Heart left ventricle (tissue), 16 donors: ENCODE data around the gene GDPD3. TPM values are rescaled to one million over a fixed set of nuclear protein-coding genes. Genes with fewer than 3 reads are reported as not detected.
A peak's percentile ranks its signal among the peaks of the same experiment; 100 is the strongest.
"Not testable (repeated sequence)": the region's sequence is repeated elsewhere in the genome, so short reads cannot be mapped to it uniquely, and the experiment has no call there.

Experiments used
- ATAC-seq, 4 donors: fragments of 200-7000 bp; cut with Tn5 transposase; one replicate each; pipeline ENCODE4 v1.9.1; 2020 to 2022; ENCODE audit warnings: moderate library complexity in 4 of 4, mild to moderate bottlenecking in 3 of 4, moderate number of reproducible peaks in 1 of 4
- DNase-seq, 5 donors: peaks; one replicate each; pipeline ENCODE4 v3.0.0-alpha.2; 2020
- H3K27ac ChIP-seq, 12 donors: fragments of 200-600 bp; sonication (generic) in 4 of 12; one replicate each; pipeline versions ENCODE4 v1.5.0 to v1.8.0; 2016 to 2022; ENCODE audit warnings: mild to moderate bottlenecking in 2 of 12
- H3K27me3 ChIP-seq, 9 donors: fragments of 200-600 bp; sonication (generic) in 2 of 9; one replicate each; pipeline versions ENCODE4 v1.5.1 to v1.8.0; 2016 to 2022; ENCODE audit warnings: mild to moderate bottlenecking in 3 of 9
- H3K36me3 ChIP-seq, 9 donors: fragments of 200-600 bp; sonication (generic) in 2 of 9; one replicate each; pipeline versions ENCODE4 v1.5.0 to v1.8.0; 2018 to 2022; ENCODE audit warnings: mild to moderate bottlenecking in 2 of 9
- H3K4me1 ChIP-seq, 12 donors: fragments of 200-600 bp; sonication (generic) in 4 of 12; one replicate each; pipeline versions ENCODE4 v1.5.0 to v1.8.0; 2016 to 2022; ENCODE audit warnings: mild to moderate bottlenecking in 3 of 12
- H3K4me3 ChIP-seq, 12 donors: fragments of 200-600 bp; sonication (generic) in 4 of 12; one replicate each; pipeline versions ENCODE4 v1.5.0 to v1.8.0; 2017 to 2022; ENCODE audit warnings: mild to moderate bottlenecking in 9 of 12, moderate library complexity in 4 of 12
- H3K9me3 ChIP-seq, 12 donors: fragments of 200-600 bp; sonication (generic) in 4 of 12; one replicate each; pipeline versions ENCODE4 v1.5.0 to v1.8.0; 2016 to 2022; ENCODE audit warnings: mild to moderate bottlenecking in 1 of 12
- CTCF ChIP-seq, 12 donors: fragments of 200-600 bp; sonication (generic) in 4 of 12; IDR thresholded peaks; one replicate each; pipeline versions ENCODE4 v1.5.0 to v1.8.0; 2018 to 2022; ENCODE audit warnings: antibody characterized with exemption in 12 of 12, mild to moderate bottlenecking in 5 of 12
- POLR2A ChIP-seq, 2 donors: fragments of 450-650 bp; IDR thresholded peaks; one replicate each; pipeline ENCODE4 v1.6.1; 2017; ENCODE audit warnings: antibody characterized with exemption in 2 of 2, mild to moderate bottlenecking in 2 of 2, moderate library complexity in 2 of 2
- WGBS, 4 donors: extraction: QIAGEN DNeasy Blood & Tissue Kit in 2 of 4; methylation state at CpG; one replicate each; pipeline versions ENCODE4 v1.1.5 to v1.1.7; 2013 to 2018; 5-methylcytosine and 5-hydroxymethylcytosine counted together
- intact Hi-C, 10 donors: fragments of 100-400 bp; cut with DNase I; formaldehyde crosslinking; loops; one replicate each; pipeline versions ENCODE4 v1.11.1 to v1.14.2; 2022
- polyA plus RNA-seq, 2 donors: library from polyadenylated mRNA; stranded (reverse); fragments of 200-250 nt; gene quantifications; one replicate each; pipeline ENCODE4 v1.2.3, GENCODE V29; 2013
- total RNA-seq, 9 donors: library from RNA; depleted of rRNA in 2 of 9; stranded (reverse); fragments of >200 nt in 2 of 9; fragmentation: NEBNext Ultra II Directional in 3 of 9; extraction: Animal tissue kit (Norgen Biotek cat#: 25700) in 3 of 9; gene quantifications; one replicate each; pipeline versions ENCODE4 v1.1.0 to v1.2.4, GENCODE V29; 2016 to 2023
- donor health status: ischemic (EF 13 %, LVEDD 7.1; RV severe dilation, severe dysfunction).
- donor health status: healthy with polysubstance abuse.
- donor health status: DM: no; HTN: yes; CAD: no.
- donor health status: DM: no; HTN: no; CAD: no.
- donor health status: ischemic (EF 25% LVEDD 6.9; RV normal size, moderate dysfunction).
- donor health status: ischemic (EF 25% LVEDD 5.7; RV mildly dilated, moderate dysfunction).
- donor health status: healthy.
- donor health status: DM: yes; HTN: yes; CAD: no.
- donor health status: ischemic (EF 35%, LVEDD 5.7; RV mildly dilated, moderate dysfunction).
- donor health status: nonischemic (EF 11% LVEDD 7.7; RV severe dilation, severe dysfunction).
- donor health status: DM: yes; HTN: yes; CAD: no.
- donor health status: PGD.
- donor health status: ischemic (EF 29% LVEDD 5.4; RV normal size, mild dysfunction).
- donor health status: nonischemic (EF 23%, LVEDD 6.1; RV moderate dilation, normal function).

GDPD3 gene
- total and polyA plus RNA-seq, 11 donors = 0.36 to 5.3 (median 2.0) TPM

- H3K36me3 ChIP-seq = no peaks in the 10 kb centered on the region
- H3K27ac ChIP-seq = no peak overlapping the region
- TF ChIP-seq CTCF (IDR thresholded peaks at IDR 0.05) (no peak), POLR2A (IDR thresholded peaks at IDR 0.05) (no peak)
- no peak for ATAC-seq
- peaks cover 0 to 12% (median 0%) of the 10 kb centered on the region in 12 donors for H3K4me1 ChIP-seq
- WGBS, 4 donors = 63 to 75% (median 71%) methylated on average over 3 of the region's 3 CpGs
- no peaks in the 10 kb centered on the region for H3K27me3 ChIP-seq
- intact Hi-C loops = no loop called here
- no peak overlapping the region for H3K4me3 ChIP-seq
- no peak for DNase-seq
- H3K9me3 ChIP-seq = no peaks in the 10 kb centered on the region
Measured at GRCh38 chr16:30132591-30132990, 19.3 kb upstream of the GDPD3 start.

GRCh38 chr16:30131869-30132475, 18.6 kb upstream of the GDPD3 start:
- ATAC-seq = no peak

GRCh38 chr16:30127993-30128392, 14.7 kb upstream of the GDPD3 start:
- DNase-seq (no peak), ATAC-seq (no peak)
- TF ChIP-seq POLR2A (IDR thresholded peaks at IDR 0.05) (no peak), CTCF (IDR thresholded peaks at IDR 0.05) (no peak)
- peaks cover 0 to 23% (median 2%) of the 10 kb centered on the region in 12 donors for H3K4me1 ChIP-seq
- no peaks in the 10 kb centered on the region for H3K9me3 ChIP-seq
- no peaks in the 10 kb centered on the region for H3K27me3 ChIP-seq
- H3K4me3 ChIP-seq = no peak overlapping the region
- no peaks in the 10 kb centered on the region for H3K36me3 ChIP-seq
- 86 to 97% (median 88%) methylated on average over 1 of the region's 1 CpG for WGBS, 4 donors
- intact Hi-C loops = loop anchor here in 3 of 10 donors (10.0 kb wide), 2 partner anchors 63 to 287 kb away; partner anchors contain the start of gene ALDOA (in 1 of the 3)
- no peak overlapping the region for H3K27ac ChIP-seq

More at GRCh38 chr16:30131869-30132475, 18.6 kb upstream of the GDPD3 start:
- 27 to 57% (median 55%) methylated on average over 4 of the region's 4 CpGs for WGBS, 4 donors
- DNase-seq = no peak
- Histone ChIP-seq H3K27me3 (no peaks in the 10 kb centered on the region), H3K4me1 (peaks cover 0 to 9% (median 0%) of the 10 kb centered on the region in 12 donors), H3K27ac (no peak overlapping the region), H3K4me3 (no peak overlapping the region), H3K36me3 (no peaks in the 10 kb centered on the region), H3K9me3 (no peaks in the 10 kb centered on the region)
- no peak for TF ChIP-seq POLR2A (IDR thresholded peaks at IDR 0.05)
- intact Hi-C loops = no loop called here

GRCh38 chr16:30125690-30126089, 12.4 kb upstream of the GDPD3 start:
- intact Hi-C loops = loop anchor here in 3 of 10 donors (10.0 kb wide), 2 partner anchors 61 to 289 kb away; partner anchors contain the start of gene ALDOA (in 1 of the 3)

DNA sequence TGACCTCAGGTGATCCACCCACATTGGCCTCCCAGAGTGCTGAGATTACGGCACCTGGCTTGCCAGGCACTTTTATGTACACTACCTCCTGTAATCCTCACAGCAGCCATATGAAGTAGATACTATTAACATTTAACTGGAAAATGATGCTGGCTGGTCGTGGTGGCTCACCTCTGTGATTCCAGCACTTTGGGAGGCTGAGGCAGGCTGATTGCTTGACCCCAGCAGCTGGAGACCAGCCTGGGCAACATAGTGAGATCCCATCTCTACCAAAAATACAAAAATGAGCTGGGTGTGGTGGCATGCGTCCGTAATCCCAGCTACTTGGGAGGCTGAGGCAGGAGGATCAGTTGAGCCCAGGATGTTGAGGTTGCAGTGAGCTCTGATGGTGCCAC, 11.6 kb upstream of the GDPD3 start:
- intact Hi-C loops = loop anchor here in 4 of 10 donors (5.0 to 10.0 kb wide), 4 partner anchors 57 to 290 kb away; partner anchors contain the start of genes ALDOA (in 1 of the 4) and CORO1A (in 1 of the 4)
- TF ChIP-seq POLR2A (IDR thresholded peaks at IDR 0.05) (no peak), CTCF (IDR thresholded peaks at IDR 0.05) (no peak)
- H3K27ac ChIP-seq = peak overlapping the region in 2 of 12 donors; percentile 94 to 96

More at GRCh38 chr16:30125690-30126089, 12.4 kb upstream of the GDPD3 start:
- H3K4me3 ChIP-seq, ATAC-seq, H3K9me3 ChIP-seq, H3K27ac ChIP-seq, DNase-seq, H3K36me3 ChIP-seq, H3K27me3 ChIP-seq: not testable (repeated sequence)
- 90 to 94% (median 93%) methylated on average over 9 of the region's 9 CpGs for WGBS, 4 donors
- peaks cover 0 to 33% (median 14%) of the 10 kb centered on the region in 12 donors for H3K4me1 ChIP-seq

More for the DNA sequence above, 11.6 kb upstream of the GDPD3 start:
- DNase-seq (no peak), ATAC-seq (no peak)
- no peaks in the 10 kb centered on the region for H3K27me3 ChIP-seq
- 85 to 96% (median 92%) methylated on average over 4 of the region's 4 CpGs for WGBS, 4 donors
- H3K9me3 ChIP-seq = no peaks in the 10 kb centered on the region
- peaks cover 0 to 16% (median 6%) of the 10 kb centered on the region in 9 donors for H3K36me3 ChIP-seq
- H3K4me1 ChIP-seq = peaks cover 0 to 40% (median 15%) of the 10 kb centered on the region in 12 donors
- no peak overlapping the region for H3K4me3 ChIP-seq
